NCI-H146 (cell line): ENCODE measurements around the gene TXNRD3.

Experiments
- DNase-seq: peaks from one replicate; lab custom pipeline; 2025; lab: John Stamatoyannopoulos, UW

TXNRD3 gene

GRCh38 chr3:126671521-126671920 lies 16.6 kb upstream of the TXNRD3 start:
- no peak for DNase-seq

GRCh38 chr3:126668450-126669401 lies 13.8 kb upstream of the TXNRD3 start:
- DNase-seq, result no peak

- no peak for DNase-seq
Observed at GRCh38 chr3:126667631-126668449, 12.9 kb upstream of the TXNRD3 start.

- no peak for DNase-seq
Observed at GRCh38 chr3:126666658-126667528, 12.0 kb upstream of the TXNRD3 start.

- DNase-seq, result no peak
Observed at GRCh38 chr3:126665959-126666657, 11.2 kb upstream of the TXNRD3 start.

- no peak for DNase-seq
Observed at GRCh38 chr3:126665221-126665936, 10.5 kb upstream of the TXNRD3 start.

- no peak for DNase-seq
Observed at GRCh38 chr3:126664591-126665214, 9.8 kb upstream of the TXNRD3 start.

- DNase-seq, result no peak
Observed at GRCh38 chr3:126663750-126664149, 8.8 kb upstream of the TXNRD3 start.

DNA sequence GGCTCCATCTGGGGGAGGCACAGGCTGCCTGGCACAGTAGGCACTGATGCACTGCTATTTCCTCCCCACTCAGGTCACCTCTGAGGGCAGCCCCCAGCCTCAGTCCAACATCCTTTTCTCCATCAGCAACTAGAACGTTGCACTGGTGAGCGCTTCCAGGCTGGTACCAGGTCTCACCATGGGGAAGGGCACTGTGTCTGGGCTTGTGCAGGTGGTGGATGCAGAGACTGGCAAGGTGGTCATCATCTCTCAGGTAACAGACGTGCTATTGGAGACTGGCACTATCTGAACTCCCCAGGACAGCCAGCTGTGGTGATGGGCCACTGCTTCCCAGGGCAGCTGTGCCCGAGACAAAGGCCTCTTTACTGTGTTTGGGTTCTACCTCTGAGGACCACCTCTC lies 8.3 kb upstream of the TXNRD3 start:
- no peak for DNase-seq

GRCh38 chr3:126661532-126662364 lies 6.8 kb upstream of the TXNRD3 start:
- no peak for DNase-seq

DNA sequence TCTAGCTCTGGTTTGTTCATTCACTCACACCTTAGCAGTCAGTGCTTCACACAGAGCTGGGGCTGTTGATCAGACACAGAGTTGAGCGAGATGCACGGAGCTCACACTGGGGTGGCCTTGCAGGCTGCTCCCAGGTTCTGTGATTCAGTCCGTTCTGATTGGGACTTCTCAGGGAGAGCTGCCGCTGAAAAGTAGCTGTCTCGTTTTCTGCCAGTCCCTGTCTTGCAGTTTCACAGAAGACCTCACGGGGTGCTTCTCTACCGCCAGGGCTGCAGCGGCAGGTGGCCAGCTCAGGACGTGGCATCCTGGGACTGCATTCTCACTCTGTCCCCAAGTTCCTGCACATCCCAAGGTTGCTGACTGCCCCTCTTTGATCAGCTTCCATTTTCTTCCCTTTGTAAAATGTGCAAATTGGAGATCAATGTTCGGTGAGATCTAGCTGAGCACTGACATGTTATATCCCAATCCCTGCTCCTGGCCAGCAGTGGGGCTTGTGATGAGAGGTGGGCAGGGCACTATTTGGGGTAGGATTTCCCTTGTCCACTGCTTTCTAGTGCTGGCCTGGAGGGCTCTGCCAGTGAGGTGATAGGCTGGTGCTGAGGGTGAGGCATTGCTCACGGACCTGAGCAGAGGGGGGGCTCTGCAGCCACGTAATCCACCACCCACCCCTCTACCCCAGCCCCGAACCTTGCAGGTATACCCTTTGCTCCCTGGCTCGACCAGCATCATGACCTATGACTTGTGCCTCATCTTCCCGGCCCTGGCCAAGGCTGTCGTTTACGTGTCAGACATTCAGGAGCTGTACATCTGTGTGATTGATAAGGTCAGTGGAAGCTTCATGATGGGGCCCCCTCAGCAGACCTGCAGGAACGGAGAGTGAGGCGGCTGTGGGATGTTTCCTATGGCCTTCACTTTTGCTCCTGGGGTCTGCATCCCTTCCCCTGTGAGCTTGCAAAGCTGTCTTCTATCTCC lies 5.3 kb upstream of the TXNRD3 start:
- no peak for DNase-seq

DNA sequence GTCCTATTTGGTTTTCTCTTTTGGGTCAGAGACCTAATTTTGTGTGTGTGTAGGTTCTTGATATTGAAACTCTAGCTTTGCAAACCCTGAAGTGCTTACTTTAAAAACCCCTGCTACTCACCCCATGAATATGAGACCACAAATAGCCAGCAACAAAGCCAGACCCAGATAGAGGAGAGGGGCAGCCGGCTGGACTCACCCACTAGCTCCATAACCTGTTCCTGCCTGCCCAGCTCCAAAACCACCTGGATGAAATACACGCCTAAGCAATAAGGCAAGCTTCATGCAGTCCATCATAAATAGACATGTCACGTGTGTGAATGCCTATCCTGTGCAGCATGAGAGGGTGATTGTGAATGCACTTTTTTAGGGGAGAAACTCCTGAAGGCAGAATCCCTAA lies 3.7 kb upstream of the TXNRD3 start:
- DNase-seq, result no peak

DNA sequence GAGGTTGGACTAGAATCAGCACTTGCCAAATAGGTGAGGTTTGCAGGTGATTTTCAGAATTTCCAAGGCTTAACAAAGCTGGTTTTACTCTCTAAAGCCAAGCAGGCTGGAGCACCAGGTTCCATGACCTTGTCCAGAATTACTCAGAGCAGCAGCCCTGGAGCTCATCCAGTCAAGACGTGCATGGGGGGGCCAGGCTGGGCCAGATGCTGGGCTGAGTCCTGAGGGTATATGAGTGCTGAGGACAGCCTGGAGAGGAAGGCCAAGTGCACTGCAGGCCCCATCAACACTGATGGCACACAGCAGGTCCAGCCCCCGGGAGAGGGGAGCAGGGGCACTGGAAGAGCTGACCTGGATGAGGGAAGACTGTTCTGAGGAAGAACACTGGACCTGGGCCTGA lies 3.0 kb upstream of the TXNRD3 start:
- DNase-seq, result no peak

- DNase-seq, result no peak
Observed at GRCh38 chr3:126656371-126657134, 1.6 kb upstream of the TXNRD3 start.

DNA sequence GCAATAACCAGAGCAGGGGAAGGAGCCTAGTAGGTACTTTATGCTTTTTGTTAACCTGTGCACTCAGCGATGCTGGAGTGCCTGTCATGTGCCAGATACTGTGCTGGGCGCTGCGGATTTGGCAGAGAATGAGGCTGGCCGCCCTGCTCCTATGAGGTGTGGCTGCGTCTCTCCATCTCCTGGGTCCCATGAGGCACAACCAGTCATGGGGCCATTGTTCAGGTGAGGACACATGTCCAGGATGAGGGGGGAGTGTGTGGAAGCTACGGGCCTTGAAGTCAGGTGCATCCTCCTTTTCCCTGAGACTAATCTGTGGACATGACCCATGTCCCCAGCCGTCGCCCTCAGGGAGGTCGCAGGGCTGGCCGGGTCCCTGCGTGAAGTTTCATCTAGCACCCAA lies 963 bp upstream of the TXNRD3 start:
- DNase-seq, result no peak

DNA sequence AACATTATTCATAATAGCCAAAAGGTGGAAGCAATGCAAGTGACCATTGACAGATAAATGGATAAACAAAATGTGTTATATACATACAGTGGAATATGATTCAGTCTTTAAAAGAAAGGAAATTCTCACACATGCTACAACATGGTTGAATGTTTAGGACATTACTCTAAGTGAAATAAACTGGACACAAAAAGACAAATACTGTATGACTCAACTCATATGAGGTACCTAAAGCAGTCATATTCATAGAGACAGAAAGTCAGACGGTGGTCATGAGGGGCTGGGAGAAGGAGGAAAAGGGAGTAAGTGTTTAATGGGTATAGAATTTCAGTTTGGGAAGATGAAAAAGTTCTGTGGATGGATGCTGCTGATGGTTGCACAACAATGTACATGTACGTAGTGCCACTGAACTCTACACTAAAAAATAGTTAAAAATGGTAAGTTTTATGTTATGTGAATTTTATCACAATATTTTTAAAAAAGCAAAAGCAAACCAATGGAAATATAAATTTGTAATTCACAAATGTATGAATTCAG lies 5.3 kb downstream of the TXNRD3 start:
- no peak for DNase-seq

- DNase-seq, result no peak
Observed at GRCh38 chr3:126646674-126647073, 8.2 kb downstream of the TXNRD3 start.
